HK-2 (cell line): Measurements from ENCODE around the gene CLMP.
A peak's percentile ranks its signal among the peaks of the same experiment; 100 is the strongest.

Experiments
- DNase-seq: peaks from one replicate; pipeline ENCODE4 v3.0.0-alpha.2; 2018; ENCODE audit not compliant: unreplicated experiment

Gene CLMP

DNA sequence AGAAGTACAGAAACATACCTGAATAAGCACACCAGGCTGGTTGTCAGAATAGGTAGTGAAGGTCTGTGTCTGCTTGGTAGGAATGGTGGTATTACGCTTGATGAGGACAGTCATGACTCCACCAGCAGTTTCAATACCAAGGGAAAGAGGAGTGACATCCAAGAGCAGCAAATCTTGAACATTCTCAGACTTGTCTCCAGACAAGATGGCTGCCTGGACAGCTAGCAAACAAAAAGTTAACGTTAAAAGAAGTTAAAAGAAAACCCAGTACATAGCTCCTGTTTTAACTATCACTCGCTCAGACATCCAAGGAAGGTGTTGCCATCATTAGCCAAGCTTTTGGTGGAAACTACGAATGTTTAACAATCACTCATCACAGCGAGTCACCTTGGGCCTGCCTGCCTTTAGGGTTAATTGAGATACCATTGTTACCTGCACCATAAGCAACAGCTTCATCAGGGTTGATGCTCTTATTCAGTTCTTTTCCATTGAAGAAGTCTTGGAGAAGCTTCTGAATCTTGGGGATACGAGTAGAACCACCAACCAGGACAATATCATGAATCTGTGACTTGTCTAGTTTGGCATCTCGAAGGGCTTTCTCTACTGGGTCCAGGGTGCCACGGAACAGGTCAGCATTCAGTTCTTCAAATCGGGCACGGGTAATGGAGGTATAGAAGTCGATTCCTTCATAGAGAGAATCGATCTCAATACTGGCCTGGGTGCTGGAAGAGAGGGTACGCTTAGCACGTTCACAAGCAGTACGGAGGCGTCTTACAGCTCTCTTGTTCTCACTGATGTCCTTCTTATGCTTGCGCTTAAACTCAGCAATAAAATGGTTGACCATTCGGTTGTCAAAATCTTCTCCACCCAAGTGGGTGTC, 135.8 kb downstream of the CLMP start:
- peak; percentile 3 for DNase-seq

- DNase-seq: no peak
These were observed 137.3 kb downstream of the CLMP start for GRCh38 chr11:123057661-123058305.

DNA sequence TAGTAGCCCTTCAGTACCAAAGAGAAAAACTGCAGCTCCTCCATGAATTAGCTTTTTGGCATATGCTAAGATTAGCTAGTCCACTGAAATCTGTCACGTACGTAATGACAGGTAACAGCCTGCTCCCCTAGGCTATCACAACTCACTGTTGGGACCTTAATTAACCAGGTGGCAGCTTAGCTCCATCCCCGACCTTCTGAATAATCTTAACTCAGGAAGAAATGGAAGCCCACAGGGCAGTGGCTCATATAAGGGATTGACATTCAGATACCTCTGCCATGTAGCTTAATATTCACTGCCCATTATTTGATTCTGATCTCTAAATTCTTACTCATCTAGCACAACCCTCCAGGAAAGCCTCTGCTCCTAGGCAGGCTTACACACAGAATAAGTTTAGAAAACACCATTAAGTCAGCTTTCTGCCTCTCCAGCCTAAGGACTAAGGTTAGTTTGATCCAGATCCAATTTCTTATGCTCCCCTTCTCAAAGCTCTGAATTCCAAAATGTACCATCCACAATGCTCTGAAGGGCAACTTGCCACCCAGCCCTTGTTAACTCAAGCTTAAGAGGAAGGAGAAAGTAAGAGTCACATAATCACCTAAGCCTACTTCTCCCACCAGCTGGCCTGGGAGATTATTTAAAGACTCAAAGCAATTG, 138.1 kb downstream of the CLMP start:
- DNase-seq: peak; percentile 3

- DNase-seq: peak; percentile 17
These were observed 139.7 kb downstream of the CLMP start for GRCh38 chr11:123055191-123055901.

DNA sequence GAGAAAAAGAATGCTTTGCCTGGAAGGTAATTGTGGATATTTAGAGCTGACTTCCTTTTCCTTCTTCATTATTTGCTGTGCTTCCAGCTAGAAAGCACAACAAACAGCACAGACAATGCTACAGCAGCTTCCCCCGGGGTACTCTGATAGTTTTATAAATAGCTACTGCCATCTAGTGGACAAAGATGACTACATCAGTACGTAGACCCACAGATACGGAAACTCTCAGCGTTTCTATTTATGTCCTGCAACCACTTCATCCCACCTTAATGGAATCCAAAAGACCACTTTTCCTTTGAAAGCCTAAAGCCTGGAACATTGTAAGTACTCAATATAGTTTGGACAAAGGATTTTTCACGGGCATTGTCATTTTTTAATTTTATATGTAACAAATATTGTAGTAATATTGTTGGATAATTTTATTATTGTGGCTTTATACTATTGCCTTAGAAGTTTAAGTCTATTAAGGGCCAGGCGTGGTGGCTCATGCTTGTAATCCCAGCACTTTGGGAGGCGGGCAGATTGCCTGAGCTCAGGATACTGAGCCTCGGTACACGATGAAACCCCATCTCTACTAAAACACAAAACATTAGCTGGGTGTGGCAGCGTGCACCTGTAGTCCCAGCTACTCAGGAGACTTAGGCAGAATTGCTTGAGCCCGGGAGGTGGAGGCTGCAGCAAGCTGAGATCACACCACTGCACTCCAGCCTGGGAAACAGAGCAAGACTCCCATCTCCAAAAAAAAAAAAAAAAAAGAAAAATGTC, 140.6 kb downstream of the CLMP start:
- peak; percentile 16 for DNase-seq

GRCh38 chr11:123052901-123053721, 141.9 kb downstream of the CLMP start:
- peak; percentile 18 for DNase-seq

DNA sequence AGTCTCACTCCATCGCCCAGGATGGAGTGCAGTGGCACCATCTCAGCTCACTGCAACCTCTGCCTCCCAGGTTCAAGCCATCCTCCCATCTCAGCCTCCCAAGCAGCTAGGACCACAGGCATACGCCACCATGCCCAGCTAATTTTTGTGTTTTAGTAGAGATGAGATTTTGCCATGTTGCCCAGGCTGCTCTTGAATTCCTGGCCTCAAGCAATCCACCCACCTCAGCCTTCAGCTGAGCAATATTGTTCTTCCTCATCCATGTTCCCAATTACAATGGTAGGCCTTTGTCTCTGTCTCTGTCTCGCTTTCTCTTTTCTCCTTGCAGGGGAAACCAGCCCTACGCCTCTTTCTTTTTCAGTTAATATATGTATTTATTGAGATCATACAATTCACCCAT, 143.4 kb downstream of the CLMP start:
- no peak for DNase-seq

- DNase-seq: no peak
These were observed 143.9 kb downstream of the CLMP start for GRCh38 chr11:123051146-123051545.

GRCh38 chr11:123047947-123048293, 147.1 kb downstream of the CLMP start:
- no peak for DNase-seq

GRCh38 chr11:123047266-123047946, 147.6 kb downstream of the CLMP start:
- DNase-seq: no peak

GRCh38 chr11:123046473-123047259, 148.4 kb downstream of the CLMP start:
- no peak for DNase-seq

- DNase-seq: no peak
These were observed 149.9 kb downstream of the CLMP start for GRCh38 chr11:123045101-123045500.

DNA sequence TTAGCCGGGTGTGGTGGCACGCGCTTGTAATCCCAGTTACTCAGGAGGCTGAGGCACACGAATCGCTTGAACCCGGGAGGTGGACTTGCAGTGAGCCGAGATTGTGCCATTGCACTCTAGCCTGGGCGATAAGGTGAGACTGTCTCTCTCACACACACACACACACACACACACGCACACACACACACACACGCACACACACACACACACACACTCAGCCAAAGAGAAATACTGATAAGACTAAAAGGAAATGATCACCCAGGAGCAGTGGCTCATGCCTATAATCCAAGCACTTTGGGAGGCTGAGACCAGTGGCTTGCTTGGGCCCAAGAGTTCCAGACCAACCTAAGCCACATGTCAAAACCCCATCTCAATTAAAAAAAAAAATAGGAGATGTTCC, 153.9 kb downstream of the CLMP start:
- DNase-seq: no peak

DNA sequence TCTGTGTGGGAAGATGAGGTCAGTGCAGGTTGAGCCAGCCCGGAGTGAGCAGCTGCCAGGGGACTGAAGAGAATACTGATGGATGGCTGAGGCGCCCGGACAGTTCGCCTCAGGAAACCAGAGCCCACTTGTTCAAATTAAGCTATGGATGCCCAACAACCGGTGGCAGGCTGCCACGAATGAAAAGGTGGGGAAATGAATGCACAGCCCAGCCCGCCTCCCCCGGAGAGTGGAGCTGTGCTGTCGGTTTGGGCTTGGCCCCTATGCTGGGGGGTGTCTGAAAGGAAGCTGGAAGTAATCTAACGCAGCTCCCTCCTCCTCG, 155.0 kb downstream of the CLMP start:
- no peak for DNase-seq

DNA sequence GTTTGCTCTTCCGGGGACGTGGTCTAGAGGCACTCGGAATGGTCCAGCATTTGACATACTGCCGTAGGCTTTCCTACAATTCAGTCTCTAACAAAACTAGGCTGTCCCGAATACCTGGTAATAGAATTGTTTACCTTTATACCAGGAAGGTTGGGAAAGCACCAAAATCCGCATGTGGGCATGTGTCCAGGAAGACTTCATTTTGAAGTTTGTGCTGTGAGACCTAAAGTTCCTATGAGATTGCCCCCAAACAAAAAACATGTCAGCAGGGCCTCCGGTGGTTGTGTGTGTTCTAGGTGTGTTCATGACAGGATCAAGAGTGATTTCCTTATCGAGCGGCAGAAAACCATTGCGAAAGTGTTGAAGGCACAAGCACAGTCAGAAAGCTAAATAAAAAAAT, 159.2 kb downstream of the CLMP start:
- DNase-seq: no peak

GRCh38 chr11:123034597-123034996, 160.5 kb downstream of the CLMP start:
- DNase-seq: no peak

DNA sequence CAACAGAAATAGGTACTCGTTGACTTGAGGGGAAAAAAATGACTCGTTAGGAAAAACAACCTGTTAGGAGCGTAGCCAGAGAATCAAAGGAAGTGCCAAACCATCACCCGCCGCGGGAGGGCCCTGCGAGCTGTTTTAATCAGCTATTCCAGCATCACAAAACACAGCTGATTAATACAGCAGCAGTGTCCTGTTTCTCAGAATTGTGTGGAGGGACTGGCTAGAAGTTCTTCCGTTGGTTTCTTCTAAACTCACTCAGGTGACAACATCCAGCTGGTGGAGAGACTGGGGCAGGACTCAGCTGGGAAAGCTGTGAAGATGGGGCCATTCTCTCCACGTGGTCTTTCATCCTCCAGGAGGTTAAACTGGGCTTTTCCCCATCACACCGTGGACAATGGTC, 161.2 kb downstream of the CLMP start:
- DNase-seq: no peak

GRCh38 chr11:123030517-123030916, 164.5 kb downstream of the CLMP start:
- no peak for DNase-seq

DNA sequence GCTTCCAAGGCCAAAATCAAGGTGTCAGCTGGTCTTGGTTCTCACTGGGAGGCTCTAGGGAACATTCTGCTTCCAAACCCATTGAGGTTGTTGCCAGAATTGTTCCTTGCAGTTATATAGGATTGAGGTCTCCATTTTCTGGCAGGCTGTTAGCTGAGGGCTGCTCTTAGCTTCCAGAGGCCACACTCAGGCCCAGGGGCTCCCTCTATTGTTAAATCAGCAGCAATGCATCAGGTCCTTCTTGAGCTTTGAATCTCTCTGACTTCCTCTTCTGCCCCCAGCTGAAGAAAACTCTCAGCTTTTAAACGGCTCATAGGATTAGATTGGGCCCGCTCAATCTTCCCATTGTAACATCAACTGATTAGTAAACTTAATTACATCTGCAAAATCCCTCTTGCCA, 174.1 kb downstream of the CLMP start:
- DNase-seq: peak; percentile 23
